IMR-90 (cell line): ENCODE measurements around the gene MS4A10. TPM values are rescaled to one million over a fixed set of nuclear protein-coding genes. Genes with fewer than 3 reads are reported as not detected.

Experiments
- ATAC-seq: fragments of 200-7000 bp; cut with Tn5 transposase; 2 replicates; pipeline ENCODE4 v1.9.1; 2020; ENCODE audit warnings: low read depth, mild to moderate bottlenecking, moderate library complexity
- BruUV-seq: library from RNA; stranded (reverse); fragments of 400-500 nt; replicated peaks from 2 replicates; lab custom pipeline; 2021; lab: Mats Ljungman, UMichigan
- CTCF ChIA-PET: fragments of 300-600 bp; formaldehyde crosslinking; extraction: SDS; loops from one replicate; lab custom pipeline; 2021; ENCODE audit warnings: antibody characterized with exemption; lab: Yijun Ruan, JAX
- POLR2A ChIA-PET: fragments of 300-600 bp; sonication (Branson Sonifier 250); formaldehyde crosslinking; loops from one replicate; lab custom pipeline; 2022; ENCODE audit warnings: antibody characterized with exemption; ENCODE audit not compliant: unreplicated experiment; lab: Charles Lee
- DNase-seq: peaks from one replicate; pipeline ENCODE4 v3.0.0; 2013
- H2AFZ ChIP-seq: replicated peaks from 2 replicates; pipeline ENCODE3; 2013; ENCODE audit warnings: low read length, mild to moderate bottlenecking; ENCODE audit not compliant: poor library complexity
- H2AK5ac ChIP-seq: 2 replicates; pipeline ENCODE4 v1.6.1; 2013; ENCODE audit warnings: low read depth, low read length, inconsistent platforms
- H2AK9ac ChIP-seq: replicated peaks from 2 replicates; pipeline ENCODE3; 2013; ENCODE audit warnings: mild to moderate bottlenecking, low read depth, low read length, moderate library complexity; ENCODE audit not compliant: poor library complexity
- H2BK120ac ChIP-seq: 2 replicates; pipeline ENCODE4 v1.6.1; 2013; ENCODE audit warnings: low read depth, low read length, inconsistent platforms
- H2BK15ac ChIP-seq: 3 replicates; pipeline ENCODE4 v1.6.1; 2013; ENCODE audit warnings: low read depth, low read length, inconsistent platforms
- H2BK20ac ChIP-seq: 2 replicates; pipeline ENCODE4 v1.6.1; 2013; ENCODE audit warnings: low read depth, mild to moderate bottlenecking, inconsistent platforms, low read length, moderate library complexity
- H2BK5ac ChIP-seq: 2 replicates; pipeline ENCODE4 v1.6.1; 2013; ENCODE audit warnings: mild to moderate bottlenecking, low read depth, low read length, inconsistent platforms; ENCODE audit not compliant: poor library complexity, severe bottlenecking
- H3K14ac ChIP-seq: replicated peaks from 2 replicates; pipeline ENCODE4 v1.6.1; 2013; ENCODE audit warnings: low read depth, low read length, inconsistent platforms
- H3K18ac ChIP-seq: 2 replicates; pipeline ENCODE4 v1.6.1; 2013; ENCODE audit warnings: low read depth, low read length, control low read depth
- H3K23ac ChIP-seq: 2 replicates; pipeline ENCODE4 v1.6.1; 2013; ENCODE audit warnings: low read depth, low read length, inconsistent platforms
- H3K27ac ChIP-seq: 2 replicates; pipeline ENCODE4 v1.5.1; 2013; ENCODE audit warnings: mild to moderate bottlenecking, control low read depth, low read length; ENCODE audit not compliant: insufficient read depth
- H3K27me3 ChIP-seq: 2 replicates; pipeline ENCODE4 v1.6.1; 2013; ENCODE audit warnings: low read length; ENCODE audit not compliant: control insufficient read depth, insufficient read depth
- H3K36me3 ChIP-seq: 2 replicates; pipeline ENCODE4 v1.6.1; 2013; ENCODE audit warnings: low read length, mixed read lengths; ENCODE audit not compliant: control insufficient read depth, insufficient read depth
- H3K4ac ChIP-seq: 2 replicates; pipeline ENCODE4 v1.6.1; 2013; ENCODE audit warnings: low read depth, low read length, inconsistent platforms
- H3K4me1 ChIP-seq: 2 replicates; pipeline ENCODE4 v1.6.1; 2013; ENCODE audit warnings: low read length, mixed read lengths; ENCODE audit not compliant: control insufficient read depth, insufficient read depth
- H3K4me2 ChIP-seq: 2 replicates; pipeline ENCODE4 v1.6.1; 2013; ENCODE audit warnings: low read depth, mild to moderate bottlenecking, control low read depth, low read length, moderate library complexity
- H3K4me3 ChIP-seq: 2 replicates; pipeline ENCODE4 v1.5.1; 2013; ENCODE audit warnings: low read depth, mild to moderate bottlenecking, control low read depth, low read length, moderate library complexity; ENCODE audit not compliant: insufficient read depth
- H3K56ac ChIP-seq: 2 replicates; pipeline ENCODE4 v1.6.1; 2013; ENCODE audit warnings: low read length, inconsistent platforms; ENCODE audit not compliant: insufficient read depth; ENCODE audit errors: extremely low read depth
- H3K79me1 ChIP-seq, 2 experiments: 2 replicates each; pipeline ENCODE4 v1.6.1; 2013; ENCODE audit warnings: low read length in 2 of 2, inconsistent platforms in 1 of 2, low read depth in 1 of 2
- H3K9ac ChIP-seq: 2 replicates; pipeline ENCODE4 v1.6.1; 2013; ENCODE audit warnings: low read depth, low read length, control low read depth
- H3K9me1 ChIP-seq: 2 replicates; pipeline ENCODE4 v1.6.1; 2013; ENCODE audit warnings: low read length, inconsistent platforms; ENCODE audit not compliant: insufficient read depth
- H3K9me3 ChIP-seq: 2 replicates; pipeline ENCODE4 v1.6.1; 2013; ENCODE audit warnings: low read length; ENCODE audit not compliant: control insufficient read depth, insufficient read depth
- H4K20me1 ChIP-seq: 2 replicates; pipeline ENCODE4 v1.6.1; 2013; ENCODE audit warnings: low read length, inconsistent platforms; ENCODE audit not compliant: insufficient read depth
- H4K5ac ChIP-seq: 2 replicates; pipeline ENCODE4 v1.6.1; 2013; ENCODE audit warnings: mild to moderate bottlenecking, low read depth, low read length, control low read depth
- H4K8ac ChIP-seq, 2 experiments: 2 replicates each; pipeline ENCODE4 v1.6.1; 2013; ENCODE audit warnings: low read depth in 2 of 2, low read length in 2 of 2, control low read depth in 1 of 2, inconsistent platforms in 1 of 2
- H4K91ac ChIP-seq: 2 replicates; pipeline ENCODE4 v1.6.1; 2013; ENCODE audit warnings: low read depth, low read length, inconsistent platforms; ENCODE audit not compliant: insufficient read depth
- CEBPB ChIP-seq: IDR thresholded peaks from 2 replicates; pipeline ENCODE4 v1.6.1; 2012; ENCODE audit warnings: low read depth, low read length, improper control_type of control experiment
- CHD1 ChIP-seq: IDR thresholded peaks from 2 replicates; pipeline ENCODE4 v1.6.1; 2012; ENCODE audit warnings: low read depth, low read length, improper control_type of control experiment
- FOS ChIP-seq: fragments of 150-350 bp; IDR thresholded peaks from 2 replicates; pipeline ENCODE4 v1.6.1; 2016; ENCODE audit warnings: low read depth, low read length
- MAFK ChIP-seq: IDR thresholded peaks from 2 replicates; pipeline ENCODE4 v1.6.1; 2012; ENCODE audit warnings: low read depth, low read length, improper control_type of control experiment
- POLR2A ChIP-seq: IDR thresholded peaks from 2 replicates; pipeline ENCODE4 v1.6.1; 2012; ENCODE audit warnings: mild to moderate bottlenecking, low read depth, low read length
- RFX5 ChIP-seq: IDR thresholded peaks from 2 replicates; pipeline ENCODE4 v1.8.0; 2012; ENCODE audit warnings: low read depth, mild to moderate bottlenecking, low read length, moderate library complexity
- SMC3 ChIP-seq: fragments of 150-350 bp; IDR thresholded peaks from 2 replicates; pipeline ENCODE4 v1.6.1; 2016; ENCODE audit warnings: low read depth, mild to moderate bottlenecking, antibody characterized with exemption, low read length, moderate library complexity
- WGBS, 2 experiments: methylation state at CpG; one replicate each; pipeline versions ENCODE4 v1.1.5 to v1.1.7; 2013; ENCODE audit warnings: missing lambda C conversion rate in 2 of 2; ENCODE audit not compliant: insufficient read length in 1 of 2; ENCODE audit errors: extremely low coverage in 2 of 2; 5-methylcytosine and 5-hydroxymethylcytosine counted together
- dilution Hi-C: fragments of 300-500 bp; cut with HindIII; formaldehyde crosslinking; loops from one replicate; pipeline ENCODE4 v1.14.3; 2018; ENCODE audit warnings: low sequenced_read_pairs; ENCODE audit not compliant: unreplicated experiment
- in situ Hi-C: fragments of 300-500 bp; cut with MboI; formaldehyde crosslinking; loops from 3 replicates; pipeline ENCODE4 v1.14.3; 2019; ENCODE audit warnings: low sequenced_read_pairs, inconsistent platforms, mixed read lengths
- intact Hi-C: fragments of 100-400 bp; cut with micrococcal nuclease; formaldehyde crosslinking; loops from 2 replicates; pipeline ENCODE4 v1.10.0; 2022
- polyA plus RNA-seq, 3 experiments: library from polyadenylated mRNA; depleted of rRNA; stranded (reverse); fragments of >200 nt; gene quantifications; 2 replicates each; pipeline ENCODE4 v1.2.3, GENCODE V29; 2012; ENCODE audit warnings: low replicate concordance in 1 of 3
- total RNA-seq: library from RNA; depleted of rRNA; stranded (reverse); fragments of >200 nt; gene quantifications from 2 replicates; pipeline ENCODE4 v1.2.3, GENCODE V29; 2012

The MS4A10 gene
- total and polyA plus RNA-seq, 2 of the 4 experiments (the other 2 are of a cell fraction), result not detected

DNA sequence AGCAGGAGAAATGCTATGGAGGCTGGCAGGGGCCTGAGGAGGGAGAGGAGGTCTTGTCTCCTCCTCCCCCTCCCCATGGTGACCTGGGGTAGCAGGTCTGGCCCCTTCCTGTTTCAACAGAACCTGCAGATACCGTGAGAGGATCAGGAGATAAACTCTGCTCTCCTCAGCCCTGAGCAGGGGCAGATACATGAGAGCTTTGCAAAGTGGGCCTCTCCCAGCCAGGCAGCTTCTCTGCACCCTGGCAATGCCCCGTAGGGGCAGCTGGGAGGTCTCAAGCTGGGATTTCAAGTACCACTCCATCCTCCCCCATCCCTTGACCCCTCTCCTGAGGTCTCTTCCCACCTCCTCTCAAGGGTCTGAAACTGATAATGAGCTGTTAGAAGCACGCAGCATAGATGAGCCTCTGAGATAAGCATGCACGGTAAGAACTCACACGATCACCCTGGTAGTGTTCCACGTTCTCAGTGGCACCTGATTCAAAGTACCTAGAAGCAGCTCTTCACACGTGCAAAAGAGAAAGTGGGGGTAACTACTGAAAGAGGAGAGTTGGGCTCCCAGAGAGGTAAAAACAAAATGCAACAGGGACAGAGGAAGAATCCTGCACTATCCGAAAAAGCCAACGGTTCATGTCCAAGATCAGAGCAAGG lies 51.9 kb downstream of the MS4A10 start:
- Histone ChIP-seq H3K23ac (no peak overlapping the region), H2BK20ac (no peak overlapping the region), H3K9me3 (no peaks in the 10 kb centered on the region), H3K9ac (no peak overlapping the region), H2AK9ac (no peak overlapping the region), H4K20me1 (no peaks in the 10 kb centered on the region), H3K4me2 (no peak overlapping the region), H3K27ac (no peak overlapping the region), H4K8ac (no peak overlapping the region), H3K18ac (no peak overlapping the region), H3K36me3 (no peaks in the 10 kb centered on the region), H3K4me1 (peaks cover 11% of the 10 kb centered on the region), H2BK120ac (no peak overlapping the region), H4K5ac (no peak overlapping the region), H3K9me1 (peaks cover 8% of the 10 kb centered on the region), H2BK15ac (no peak overlapping the region), H3K4me3 (no peak overlapping the region), H3K4ac (no peak overlapping the region), H3K14ac (no peak overlapping the region), H4K91ac (no peak overlapping the region), H3K79me1 (peaks cover 0 to 6% of the 10 kb centered on the region in 2 experiments; a peak in 1 of 4 replicates), H3K56ac (no peak overlapping the region), H2AFZ (no peak overlapping the region), H3K27me3 (peaks cover 20% of the 10 kb centered on the region), H2BK5ac (no peak overlapping the region), H2AK5ac (no peak overlapping the region)
- in situ Hi-C loops, result loop anchor here (5.0 kb wide), 1 partner anchor 55 kb away; no protein-coding TSS in a partner anchor
- dilution Hi-C loops, result no loop called here
- no TSS peak for BruUV-seq
- POLR2A ChIA-PET, result no interaction called here
- WGBS, 2 experiments, result 63% methylated on average over 2 of the region's 9 CpGs; no CpG with 5 or more reads in 1 of the 2 experiments
- ATAC-seq, result no peak
- no peak for DNase-seq
- CTCF ChIA-PET, result interaction anchor here (0.8 to 2.5 kb wide), 3 partner anchors 24 to 55 kb away, joined by 3 to 11 read pairs (median 7); no protein-coding TSS in a partner anchor
- intact Hi-C loops, result no loop called here
- TF ChIP-seq MAFK (no peak), POLR2A (no peak), SMC3 (no peak), RFX5 (no peak), CEBPB (no peak), FOS (no peak), CHD1 (no peak)
